ENCODE results near the gene AKAP12.
A peak's percentile ranks its signal among the peaks of the same experiment; 100 is the strongest.

AKAP12 gene

GRCh38 chr6:151324488-151324825 lies 84.7 kb downstream of the AKAP12 start:
- Histone ChIP-seq H3K79me2 (ENCODE audit: control insufficient read depth, low read length) (no peaks in the 10 kb centered on the region), H3K9me2 (replicated peaks; ENCODE audit: control insufficient read depth, low read length) (no peaks in the 10 kb centered on the region), H3F3A (ENCODE audit: control insufficient read depth, insufficient read depth) (no peaks in the 10 kb centered on the region), H4K20me1 (ENCODE audit: control insufficient read depth, insufficient read depth, low read depth, low read length) (no peaks in the 10 kb centered on the region), H3K27me3 (ENCODE audit: control insufficient read depth, low read length) (peaks cover 18% of the 10 kb centered on the region), H3K36me3 (ENCODE audit: control insufficient read depth, low read length) (no peaks in the 10 kb centered on the region), H3K4me1 (ENCODE audit: control insufficient read depth, low read length) (no peaks in the 10 kb centered on the region), H3K9me3 (ENCODE audit: control insufficient read depth, insufficient read depth, low read length) (no peaks in the 10 kb centered on the region), H3K4me3 (ENCODE audit: low read length) (no peak overlapping the region), H3K4me2 (ENCODE audit: low read length) (no peak overlapping the region), H3K27ac (ENCODE audit: low read depth, low read length) (no peak overlapping the region)
- TF ChIP-seq EZH2phosphoT487 (IDR thresholded peaks at IDR 0.05; ENCODE audit: borderline replicate concordance, low read length) (no peak), CTCF (IDR thresholded peaks at IDR 0.05; ENCODE audit: low read depth, low read length, poor library complexity, severe bottlenecking) (peak; percentile 34)

GRCh38 chr6:151325075-151326050 lies 85.6 kb downstream of the AKAP12 start:
- no peaks in the 10 kb centered on the region for H3K9me3 ChIP-seq (ENCODE audit: control insufficient read depth, insufficient read depth, low read length)
- no peaks in the 10 kb centered on the region for H3K79me2 ChIP-seq (ENCODE audit: control insufficient read depth, low read length)
- H3K4me2 ChIP-seq (ENCODE audit: low read length), result no peak overlapping the region
- no peak for TF ChIP-seq EZH2phosphoT487 (IDR thresholded peaks at IDR 0.05; ENCODE audit: borderline replicate concordance, low read length)
- H3K27ac ChIP-seq (ENCODE audit: low read depth, low read length), result no peak overlapping the region
- no peaks in the 10 kb centered on the region for H4K20me1 ChIP-seq (ENCODE audit: control insufficient read depth, insufficient read depth, low read depth, low read length)
- H3K27me3 ChIP-seq (ENCODE audit: control insufficient read depth, low read length), result peaks cover 18% of the 10 kb centered on the region
- H3K36me3 ChIP-seq (ENCODE audit: control insufficient read depth, low read length), result no peaks in the 10 kb centered on the region
- no peaks in the 10 kb centered on the region for H3K9me2 ChIP-seq (replicated peaks; ENCODE audit: control insufficient read depth, low read length)
- H3K4me3 ChIP-seq (ENCODE audit: low read length), result no peak overlapping the region
- no peaks in the 10 kb centered on the region for H3F3A ChIP-seq (ENCODE audit: control insufficient read depth, insufficient read depth)
- no peaks in the 10 kb centered on the region for H3K4me1 ChIP-seq (ENCODE audit: control insufficient read depth, low read length)

GRCh38 chr6:151326116-151326825 lies 86.5 kb downstream of the AKAP12 start:
- H4K20me1 ChIP-seq (ENCODE audit: control insufficient read depth, insufficient read depth, low read depth, low read length), result no peaks in the 10 kb centered on the region
- no peaks in the 10 kb centered on the region for H3K79me2 ChIP-seq (ENCODE audit: control insufficient read depth, low read length)
- no peaks in the 10 kb centered on the region for H3K4me1 ChIP-seq (ENCODE audit: control insufficient read depth, low read length)
- peaks cover 18% of the 10 kb centered on the region for H3K27me3 ChIP-seq (ENCODE audit: control insufficient read depth, low read length)
- no peaks in the 10 kb centered on the region for H3K36me3 ChIP-seq (ENCODE audit: control insufficient read depth, low read length)
- TF ChIP-seq CTCF (IDR thresholded peaks at IDR 0.05; ENCODE audit: low read depth, low read length, poor library complexity, severe bottlenecking), result no peak
- TF ChIP-seq EZH2phosphoT487 (IDR thresholded peaks at IDR 0.05; ENCODE audit: borderline replicate concordance, low read length), result no peak
- no peak overlapping the region for H3K27ac ChIP-seq (ENCODE audit: low read depth, low read length)
- no peaks in the 10 kb centered on the region for H3K9me3 ChIP-seq (ENCODE audit: control insufficient read depth, insufficient read depth, low read length)
- no peaks in the 10 kb centered on the region for H3K9me2 ChIP-seq (replicated peaks; ENCODE audit: control insufficient read depth, low read length)
- H3K4me3 ChIP-seq (ENCODE audit: low read length), result no peak overlapping the region
- no peaks in the 10 kb centered on the region for H3F3A ChIP-seq (ENCODE audit: control insufficient read depth, insufficient read depth)
- no peak overlapping the region for H3K4me2 ChIP-seq (ENCODE audit: low read length)

GRCh38 chr6:151327101-151327500 lies 87.3 kb downstream of the AKAP12 start:
- H3K79me2 ChIP-seq (ENCODE audit: control insufficient read depth, low read length), result no peaks in the 10 kb centered on the region
- TF ChIP-seq EZH2phosphoT487 (IDR thresholded peaks at IDR 0.05; ENCODE audit: borderline replicate concordance, low read length) (no peak), CTCF (IDR thresholded peaks at IDR 0.05; ENCODE audit: low read depth, low read length, poor library complexity, severe bottlenecking) (no peak)
- no peaks in the 10 kb centered on the region for H3K9me3 ChIP-seq (ENCODE audit: control insufficient read depth, insufficient read depth, low read length)
- no peaks in the 10 kb centered on the region for H3K4me1 ChIP-seq (ENCODE audit: control insufficient read depth, low read length)
- H3K27me3 ChIP-seq (ENCODE audit: control insufficient read depth, low read length), result peaks cover 18% of the 10 kb centered on the region
- H3K9me2 ChIP-seq (replicated peaks; ENCODE audit: control insufficient read depth, low read length), result no peaks in the 10 kb centered on the region
- H3K4me3 ChIP-seq (ENCODE audit: low read length), result no peak overlapping the region
- H3K36me3 ChIP-seq (ENCODE audit: control insufficient read depth, low read length), result no peaks in the 10 kb centered on the region
- H3F3A ChIP-seq (ENCODE audit: control insufficient read depth, insufficient read depth), result no peaks in the 10 kb centered on the region
- no peak overlapping the region for H3K27ac ChIP-seq (ENCODE audit: low read depth, low read length)
- H4K20me1 ChIP-seq (ENCODE audit: control insufficient read depth, insufficient read depth, low read depth, low read length), result no peaks in the 10 kb centered on the region
- no peak overlapping the region for H3K4me2 ChIP-seq (ENCODE audit: low read length)

All from DOHH2 (cell line).